Caki2 (cell line): ENCODE measurements around the gene ZNF221. TPM values are rescaled to one million over a fixed set of nuclear protein-coding genes. Genes with fewer than 3 reads are reported as not detected.

Experiments used
- DNase-seq: peaks from one replicate; pipeline ENCODE4 v3.0.0-alpha.2; 2015; ENCODE audit warnings: low read depth
- in situ Hi-C: cut with HindIII; loops from 2 replicates; pipeline ENCODE4 v1.10.0; 2016; ENCODE audit warnings: low sequenced_read_pairs, low pct_unique_long_range_greater_than_20kb, mixed read lengths
- total RNA-seq: library from RNA; depleted of rRNA; stranded (reverse); fragments of >200 nt; shearing (Covaris generic); gene quantifications from 2 replicates; pipeline ENCODE4 v1.2.3, GENCODE V29; 2014; ENCODE audit warnings: low replicate concordance; rRNA removed

The ZNF221 gene
- total RNA-seq, result 2.7 and 20.4 TPM in 2 replicates

GRCh38 chr19:43950834-43951645 is at the start of gene ZNF221:
Gene ZNF221, plus strand, starts transcription at chr19:43951228. Its CDS starts 11,499 bp downstream, at chr19:43962727.
- peak; percentile 95 for DNase-seq
- in situ Hi-C loops, result no loop called here

GRCh38 chr19:43901395-43902390 is 49.3 kb upstream of the ZNF221 start:
- in situ Hi-C loops, result no loop called here
- no peak for DNase-seq

GRCh38 chr19:43902399-43902798 is 48.6 kb upstream of the ZNF221 start:
- in situ Hi-C loops, result no loop called here
- DNase-seq, result no peak

- in situ Hi-C loops, result no loop called here
Measured at GRCh38 chr19:43905897-43906296, 45.1 kb upstream of the ZNF221 start.

GRCh38 chr19:43906774-43907173 is 44.3 kb upstream of the ZNF221 start:
- DNase-seq, result no peak
- in situ Hi-C loops, result no loop called here

More at GRCh38 chr19:43905897-43906296, 45.1 kb upstream of the ZNF221 start:
- DNase-seq, result no peak

- DNase-seq, result no peak
- in situ Hi-C loops, result no loop called here
Measured at GRCh38 chr19:43908659-43909058, 42.4 kb upstream of the ZNF221 start.

- in situ Hi-C loops, result no loop called here
- no peak for DNase-seq
Measured at GRCh38 chr19:43910884-43911283, 40.1 kb upstream of the ZNF221 start.

GRCh38 chr19:43913383-43913782 is 37.6 kb upstream of the ZNF221 start:
- peak; percentile 10 for DNase-seq
- in situ Hi-C loops, result no loop called here

GRCh38 chr19:43914051-43914450 is 37.0 kb upstream of the ZNF221 start:
- in situ Hi-C loops, result no loop called here
- DNase-seq, result no peak

- DNase-seq, result no peak
- in situ Hi-C loops, result no loop called here
Measured at GRCh38 chr19:43923875-43924274, 27.2 kb upstream of the ZNF221 start.

GRCh38 chr19:43928820-43929219 is 22.2 kb upstream of the ZNF221 start:
- in situ Hi-C loops, result no loop called here
- no peak for DNase-seq

GRCh38 chr19:43934055-43934984 is 16.7 kb upstream of the ZNF221 start:
- DNase-seq, result peak; percentile 30
- in situ Hi-C loops, result no loop called here

GRCh38 chr19:43934985-43935708 is 15.9 kb upstream of the ZNF221 start, which contains the start of gene ZNF45:
Gene ZNF45, minus strand, starts transcription at chr19:43935282. Its CDS starts 13,097 bp downstream, at chr19:43922185.
- in situ Hi-C loops, result no loop called here

GRCh38 chr19:43936188-43936587 is 14.8 kb upstream of the ZNF221 start:
- in situ Hi-C loops, result no loop called here
- no peak for DNase-seq

More at GRCh38 chr19:43934985-43935708, 15.9 kb upstream of the ZNF221 start, which contains the start of gene ZNF45:
- peak; percentile 90 for DNase-seq

- in situ Hi-C loops, result no loop called here
- DNase-seq, result no peak
Measured at GRCh38 chr19:43939557-43940260, 11.3 kb upstream of the ZNF221 start.

GRCh38 chr19:43940719-43941118 is 10.3 kb upstream of the ZNF221 start:
- in situ Hi-C loops, result no loop called here
- DNase-seq, result no peak

GRCh38 chr19:43941209-43941608 is 9.8 kb upstream of the ZNF221 start:
- in situ Hi-C loops, result no loop called here
- no peak for DNase-seq
